Mononuclear cell (primary cell): ENCODE results near the gene GABRP. TPM values are rescaled to one million over a fixed set of nuclear protein-coding genes. Genes with fewer than 3 reads are reported as not detected.
"Not testable (repeated sequence)": the region's sequence is repeated elsewhere in the genome, so short reads cannot be mapped to it uniquely, and the experiment has no call there.

Source experiments
- H3K27me3 ChIP-seq: 2 replicates; pipeline ENCODE4 v1.6.0; 2011; ENCODE audit warnings: low read length, control low read depth; ENCODE audit not compliant: insufficient read depth
- H3K4me1 ChIP-seq: 2 replicates; pipeline ENCODE4 v1.5.1; 2011; ENCODE audit warnings: mild to moderate bottlenecking, low read length, control low read depth; ENCODE audit not compliant: insufficient read depth
- H3K4me3 ChIP-seq: 2 replicates; pipeline ENCODE4 v1.5.1; 2011; ENCODE audit warnings: mild to moderate bottlenecking, low read length, moderate library complexity
- H3K9me3 ChIP-seq: 2 replicates; pipeline ENCODE4 v1.5.1; 2011; ENCODE audit warnings: low read depth, mild to moderate bottlenecking, control low read depth, low read length
- total RNA-seq: library from RNA; depleted of rRNA; stranded (reverse); fragments of >200 nt; gene quantifications from one replicate; pipeline ENCODE4 v1.2.3, GENCODE V29; 2012

GABRP gene
- total RNA-seq, 1 donor: 0.10 TPM

DNA sequence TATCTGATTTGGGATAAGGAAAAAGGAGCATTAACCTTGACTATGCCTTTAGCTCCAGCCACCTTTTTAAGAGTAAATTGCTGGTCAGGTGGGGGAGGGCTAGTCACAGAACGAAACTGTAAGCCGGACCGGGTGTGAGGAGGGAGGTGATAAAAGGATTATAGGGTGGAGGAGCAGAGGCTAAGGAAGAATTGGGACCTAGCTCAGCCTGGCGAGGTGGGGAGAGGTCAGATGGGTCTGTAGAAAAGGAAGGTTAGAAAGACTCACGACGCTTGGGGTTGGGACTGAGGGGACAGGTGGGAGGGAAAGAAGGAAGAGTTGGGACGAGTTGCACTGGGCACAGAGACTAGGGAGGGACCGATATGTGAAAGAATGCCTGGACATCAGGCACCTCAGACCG, 17.7 kb upstream of the GABRP start:
- H3K27me3 ChIP-seq, H3K4me1 ChIP-seq, H3K4me3 ChIP-seq, H3K9me3 ChIP-seq: not testable (repeated sequence)

- Histone ChIP-seq H3K4me1 (no peaks in the 10 kb centered on the region), H3K4me3 (no peak overlapping the region), H3K27me3 (no peaks in the 10 kb centered on the region), H3K9me3 (no peaks in the 10 kb centered on the region)
These were observed 14.3 kb upstream of the GABRP start for GRCh38 chr5:170769246-170769645.

- H3K4me1 ChIP-seq: no peaks in the 10 kb centered on the region
- no peaks in the 10 kb centered on the region for H3K27me3 ChIP-seq
- H3K4me3 ChIP-seq: no peak overlapping the region
- H3K9me3 ChIP-seq: no peaks in the 10 kb centered on the region
These were observed 13.6 kb upstream of the GABRP start for GRCh38 chr5:170769898-170770416.

DNA sequence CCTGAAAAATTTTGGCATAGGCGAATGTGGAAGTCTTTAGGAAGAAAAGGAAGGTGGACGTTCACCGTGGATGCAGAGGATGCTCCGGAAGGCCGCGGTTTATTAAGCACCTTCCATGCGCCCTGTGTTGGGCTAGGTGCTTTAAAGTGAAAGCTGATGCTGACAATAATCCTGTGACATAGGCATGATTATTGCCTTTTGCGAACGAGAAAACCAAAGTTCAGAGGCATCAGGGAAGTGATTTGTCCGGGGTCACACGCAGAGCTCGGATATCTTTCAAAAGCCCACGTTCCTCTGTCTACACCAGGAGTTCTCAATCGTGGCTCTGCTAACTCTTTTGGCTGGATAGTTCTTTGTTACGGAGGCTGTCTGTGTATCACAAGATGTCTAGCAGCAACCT, 12.0 kb upstream of the GABRP start:
- Histone ChIP-seq H3K4me3 (no peak overlapping the region), H3K27me3 (no peaks in the 10 kb centered on the region)

DNA sequence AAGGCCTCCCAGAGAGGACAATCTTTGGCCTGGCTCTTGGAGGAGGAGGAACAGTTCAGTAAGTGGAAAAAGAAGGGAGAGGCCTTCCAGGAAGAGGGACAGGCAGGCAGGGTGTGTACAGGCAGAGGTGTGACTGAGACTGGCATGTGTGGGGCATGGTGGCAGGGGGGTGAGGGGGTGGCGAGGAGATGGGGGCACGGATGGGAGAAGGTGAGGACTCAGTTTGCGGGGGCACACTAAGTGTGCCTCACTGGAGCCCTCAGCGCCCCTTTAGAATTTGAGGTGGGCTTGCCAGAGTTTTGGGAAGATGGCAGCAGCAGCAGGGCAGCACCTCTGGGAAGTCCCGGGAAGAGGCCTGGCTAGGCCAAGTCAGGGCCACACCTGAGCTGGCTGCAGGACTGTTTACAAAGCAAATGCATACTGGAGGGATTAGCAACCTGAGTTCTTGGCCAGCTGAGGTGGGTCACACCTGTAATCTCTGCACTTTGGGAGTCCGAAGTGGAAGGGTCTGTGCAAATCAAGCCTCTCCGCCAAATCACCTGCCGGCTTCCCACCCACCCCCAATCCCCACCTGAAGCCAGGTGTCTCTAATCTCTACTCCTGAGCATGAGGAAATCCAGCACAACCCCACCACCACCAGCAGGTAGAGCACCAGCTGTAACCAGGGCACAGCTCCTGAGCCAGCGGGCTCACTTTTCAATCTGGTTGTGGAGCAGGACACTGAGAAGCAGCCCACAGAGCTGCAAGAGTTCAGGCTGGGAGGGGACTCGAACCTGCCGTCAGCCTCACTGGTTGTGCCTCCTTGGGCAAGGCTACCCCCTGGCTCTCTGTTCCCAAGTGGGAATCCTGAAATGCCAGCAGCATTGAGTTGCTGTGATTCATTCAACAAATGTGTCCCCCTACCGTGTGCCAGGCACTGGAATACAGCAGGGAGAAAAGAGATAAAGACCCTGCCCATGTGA, 10.2 kb upstream of the GABRP start:
- H3K27me3 ChIP-seq: no peaks in the 10 kb centered on the region
- H3K4me3 ChIP-seq: no peak overlapping the region
- H3K4me1 ChIP-seq: no peaks in the 10 kb centered on the region
- no peaks in the 10 kb centered on the region for H3K9me3 ChIP-seq

More for the DNA sequence above, 12.0 kb upstream of the GABRP start:
- no peaks in the 10 kb centered on the region for H3K9me3 ChIP-seq
- H3K4me1 ChIP-seq: no peaks in the 10 kb centered on the region

- H3K27me3 ChIP-seq: no peaks in the 10 kb centered on the region
- H3K4me3 ChIP-seq: no peak overlapping the region
- no peaks in the 10 kb centered on the region for H3K9me3 ChIP-seq
- H3K4me1 ChIP-seq: no peaks in the 10 kb centered on the region
These were observed 8.7 kb upstream of the GABRP start for GRCh38 chr5:170774831-170775230.

GRCh38 chr5:170781946-170782345, 1.6 kb upstream of the GABRP start:
- Histone ChIP-seq H3K27me3 (no peaks in the 10 kb centered on the region), H3K9me3 (no peaks in the 10 kb centered on the region), H3K4me1 (no peaks in the 10 kb centered on the region), H3K4me3 (no peak overlapping the region)

DNA sequence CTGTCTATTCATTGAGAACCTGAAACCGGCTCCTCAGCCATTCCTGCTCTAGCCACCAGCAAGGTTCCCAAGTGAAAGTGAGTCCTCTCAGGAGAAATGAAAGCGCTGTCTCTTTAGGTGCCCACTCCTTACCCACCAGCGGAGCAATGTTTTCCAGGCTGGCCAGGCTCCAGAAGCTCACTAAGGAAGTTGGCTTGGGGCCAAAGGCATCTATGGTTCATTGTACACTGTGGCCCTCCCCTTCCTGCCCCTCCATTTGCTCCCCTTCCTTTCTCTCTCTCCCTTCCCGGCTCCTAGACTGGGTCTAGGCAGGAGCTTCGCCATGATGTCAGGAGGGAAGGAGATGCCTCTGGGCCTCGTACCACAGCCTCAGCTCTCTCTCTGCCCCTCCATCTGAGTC, 1.1 kb upstream of the GABRP start:
- Histone ChIP-seq H3K4me1 (no peaks in the 10 kb centered on the region), H3K27me3 (no peaks in the 10 kb centered on the region), H3K9me3 (no peaks in the 10 kb centered on the region), H3K4me3 (no peak overlapping the region)

GRCh38 chr5:170785416-170785815, 1.9 kb downstream of the GABRP start:
- Histone ChIP-seq H3K4me1 (no peaks in the 10 kb centered on the region), H3K27me3 (no peaks in the 10 kb centered on the region), H3K9me3 (no peaks in the 10 kb centered on the region), H3K4me3 (no peak overlapping the region)

DNA sequence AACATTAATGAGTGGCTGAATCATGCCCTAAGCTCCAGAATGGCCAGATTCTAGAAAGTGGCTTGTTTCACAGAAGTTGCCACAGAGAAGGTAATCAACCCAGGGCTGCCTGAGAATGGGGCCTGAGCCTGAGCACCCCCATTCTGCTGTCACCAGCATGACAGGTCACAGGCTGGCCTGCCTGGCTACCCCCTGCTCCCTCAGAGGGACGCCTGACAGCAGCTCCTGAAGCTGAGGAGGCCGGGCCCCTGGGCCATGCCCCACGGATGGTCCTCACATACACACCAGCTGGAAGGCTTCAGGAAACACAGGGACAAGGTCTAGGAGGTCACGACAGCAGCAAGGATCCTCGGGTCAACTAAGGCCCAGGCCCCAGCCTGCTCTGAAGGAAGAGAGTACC, 3.7 kb downstream of the GABRP start:
- no peaks in the 10 kb centered on the region for H3K4me1 ChIP-seq
- no peaks in the 10 kb centered on the region for H3K9me3 ChIP-seq
- H3K4me3 ChIP-seq: no peak overlapping the region
- H3K27me3 ChIP-seq: no peaks in the 10 kb centered on the region

DNA sequence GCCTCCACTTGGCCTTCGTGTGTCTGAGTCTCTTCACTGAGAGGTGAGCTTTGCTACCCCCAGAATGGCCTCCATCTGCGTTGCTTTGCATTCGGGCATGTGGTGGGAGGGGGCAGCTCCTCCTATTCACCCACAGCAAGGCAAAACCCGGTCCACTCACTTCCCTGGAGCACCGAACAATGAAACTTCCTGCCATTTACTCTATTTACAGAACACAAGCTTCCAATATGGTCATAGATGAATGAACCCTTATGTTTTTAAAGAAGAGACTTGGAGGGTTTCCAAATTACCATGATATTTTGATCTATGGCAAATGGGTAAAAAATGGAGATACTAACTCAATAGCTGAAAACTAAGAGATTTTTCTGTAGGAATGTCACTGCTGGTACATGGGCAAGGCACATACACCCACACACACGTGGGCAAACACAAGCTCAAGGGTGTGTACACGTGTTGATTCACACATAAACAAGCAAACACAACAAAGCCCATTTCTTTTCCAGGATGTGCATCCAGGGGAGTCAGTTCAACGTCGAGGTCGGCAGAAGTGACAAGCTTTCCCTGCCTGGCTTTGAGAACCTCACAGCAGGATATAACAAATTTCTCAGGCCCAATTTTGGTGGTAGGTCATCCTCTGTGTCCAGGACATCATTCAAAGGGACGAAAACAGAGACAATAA, 5.2 kb downstream of the GABRP start:
- no peaks in the 10 kb centered on the region for H3K9me3 ChIP-seq
- H3K27me3 ChIP-seq: no peaks in the 10 kb centered on the region
- no peaks in the 10 kb centered on the region for H3K4me1 ChIP-seq
- no peak overlapping the region for H3K4me3 ChIP-seq

- H3K4me1 ChIP-seq: no peaks in the 10 kb centered on the region
- no peak overlapping the region for H3K4me3 ChIP-seq
- no peaks in the 10 kb centered on the region for H3K27me3 ChIP-seq
These were observed 7.9 kb downstream of the GABRP start for GRCh38 chr5:170791325-170791954.

GRCh38 chr5:170792878-170793277, 9.4 kb downstream of the GABRP start:
- Histone ChIP-seq H3K27me3 (no peaks in the 10 kb centered on the region), H3K4me1 (no peaks in the 10 kb centered on the region), H3K4me3 (no peak overlapping the region), H3K9me3 (no peaks in the 10 kb centered on the region)

More at GRCh38 chr5:170791325-170791954, 7.9 kb downstream of the GABRP start:
- no peaks in the 10 kb centered on the region for H3K9me3 ChIP-seq

DNA sequence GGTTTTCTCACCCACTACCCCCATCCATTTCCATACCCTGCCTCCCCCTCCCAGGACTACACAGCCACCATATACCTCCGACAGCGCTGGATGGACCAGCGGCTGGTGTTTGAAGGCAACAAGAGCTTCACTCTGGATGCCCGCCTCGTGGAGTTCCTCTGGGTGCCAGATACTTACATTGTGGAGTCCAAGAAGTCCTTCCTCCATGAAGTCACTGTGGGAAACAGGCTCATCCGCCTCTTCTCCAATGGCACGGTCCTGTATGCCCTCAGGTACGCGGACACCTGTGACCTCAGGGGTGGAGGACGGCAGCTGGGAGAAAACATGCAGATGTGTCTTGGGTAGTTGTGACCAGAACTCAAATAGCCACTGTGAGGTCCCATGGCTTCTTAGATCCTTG, 11.6 kb downstream of the GABRP start:
- H3K9me3 ChIP-seq: no peaks in the 10 kb centered on the region
- H3K4me3 ChIP-seq: no peak overlapping the region
- H3K4me1 ChIP-seq: no peaks in the 10 kb centered on the region
- H3K27me3 ChIP-seq: no peaks in the 10 kb centered on the region

DNA sequence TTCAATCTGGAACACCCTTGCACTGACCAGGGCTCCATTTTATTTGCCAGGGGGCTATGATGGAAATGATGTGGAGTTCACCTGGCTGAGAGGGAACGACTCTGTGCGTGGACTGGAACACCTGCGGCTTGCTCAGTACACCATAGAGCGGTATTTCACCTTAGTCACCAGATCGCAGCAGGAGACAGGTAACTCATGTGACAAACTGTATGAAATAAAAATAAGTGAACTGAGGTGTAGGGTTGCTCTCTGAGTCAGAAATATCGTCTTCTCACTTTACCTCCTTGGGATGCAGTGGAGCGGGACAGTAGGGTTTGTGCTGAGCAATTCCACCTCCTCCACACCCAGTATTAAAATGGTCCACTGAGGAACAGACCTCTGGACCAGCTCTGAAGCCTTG, 22.1 kb downstream of the GABRP start:
- Histone ChIP-seq H3K4me3 (no peak overlapping the region), H3K9me3 (no peaks in the 10 kb centered on the region), H3K27me3 (peaks cover 3% of the 10 kb centered on the region), H3K4me1 (no peaks in the 10 kb centered on the region)
